ENCODE results near the gene FAM81B.

- TF ChIP-seq TEAD4 (CRISPR knock-in tag; IDR thresholded peaks at IDR 0.05) (no peak), ATF2 (CRISPR knock-in tag; IDR thresholded peaks at IDR 0.05; ENCODE audit: borderline replicate concordance, low read depth) (no peak), ZNF121 (CRISPR knock-in tag; IDR thresholded peaks at IDR 0.05) (no peak), CTCF (IDR thresholded peaks at IDR 0.05) (no peak), GABPB1 (CRISPR knock-in tag; IDR thresholded peaks at IDR 0.05) (no peak), ZNF396 (CRISPR knock-in tag; IDR thresholded peaks at IDR 0.05; ENCODE audit: borderline replicate concordance) (no peak), CREB1 (CRISPR knock-in tag; IDR thresholded peaks at IDR 0.05) (no peak), MAX (CRISPR knock-in tag; IDR thresholded peaks at IDR 0.05) (no peak), TCF7 (CRISPR knock-in tag; IDR thresholded peaks at IDR 0.05; ENCODE audit: low read depth) (no peak), E2F1 (CRISPR knock-in tag; IDR thresholded peaks at IDR 0.05) (no peak)
These were observed 54.3 kb downstream of the FAM81B start for GRCh38 chr5:95445442-95445841.
